ENCODE results near the gene RELL1.
"Not testable (repeated sequence)": the region's sequence is repeated elsewhere in the genome, so short reads cannot be mapped to it uniquely, and the experiment has no call there.

RELL1 gene

DNA sequence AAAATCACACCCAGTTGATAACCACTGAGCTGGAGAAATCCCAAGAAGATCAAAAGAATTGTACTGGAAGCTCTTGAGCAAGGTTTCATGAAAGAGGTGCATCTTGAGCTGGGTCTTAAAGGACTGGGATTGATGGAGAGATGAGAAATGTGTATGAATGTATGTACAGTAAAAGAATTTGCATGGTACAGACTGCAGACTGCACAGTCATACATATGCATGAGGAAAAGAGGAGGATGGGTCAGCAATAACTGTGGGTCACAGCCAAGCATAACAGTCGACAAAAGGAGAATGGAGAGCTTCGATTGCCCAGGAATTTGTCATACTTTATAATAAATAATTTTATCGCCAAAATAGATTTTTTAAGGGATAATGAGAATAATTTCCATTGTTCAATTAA, 4.8 kb upstream of the RELL1 start:
- no peak for DNase-seq

GRCh38 chr4:37689353-37690095, 3.3 kb upstream of the RELL1 start:
- DNase-seq = no peak

- no peak for DNase-seq
These were observed 1.5 kb upstream of the RELL1 start for GRCh38 chr4:37687681-37688080.

GRCh38 chr4:37687194-37687562, 1.0 kb upstream of the RELL1 start:
- no peak for DNase-seq

DNA sequence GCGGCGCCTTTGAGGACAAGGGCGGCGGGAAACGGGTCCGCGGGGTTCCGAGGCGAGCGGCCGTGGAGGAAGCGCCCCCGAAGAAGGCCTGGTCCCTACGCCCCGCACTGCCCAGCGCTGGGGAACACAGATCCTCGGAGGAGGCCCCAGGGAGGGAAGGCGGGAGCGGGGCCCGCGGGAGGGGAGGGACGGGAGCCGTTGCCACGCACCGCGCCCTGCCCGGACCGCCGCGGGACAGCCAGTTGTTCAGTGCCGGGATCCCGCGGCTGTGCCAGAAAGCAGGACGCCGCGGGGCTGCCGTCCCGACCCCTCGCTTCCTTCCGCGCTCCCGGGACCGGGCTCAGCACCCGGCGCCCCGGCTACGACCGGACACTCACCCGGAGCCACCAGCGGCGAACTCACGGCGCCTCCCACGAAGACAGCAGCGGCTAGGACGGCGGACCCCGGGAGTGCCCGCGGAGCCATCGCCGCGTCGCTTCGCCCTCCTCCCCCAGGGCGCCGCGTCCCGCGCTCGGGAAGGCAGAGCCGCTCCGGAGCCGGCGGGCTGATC, 278 bp downstream of the RELL1 start:
- DNase-seq = no peak

DNA sequence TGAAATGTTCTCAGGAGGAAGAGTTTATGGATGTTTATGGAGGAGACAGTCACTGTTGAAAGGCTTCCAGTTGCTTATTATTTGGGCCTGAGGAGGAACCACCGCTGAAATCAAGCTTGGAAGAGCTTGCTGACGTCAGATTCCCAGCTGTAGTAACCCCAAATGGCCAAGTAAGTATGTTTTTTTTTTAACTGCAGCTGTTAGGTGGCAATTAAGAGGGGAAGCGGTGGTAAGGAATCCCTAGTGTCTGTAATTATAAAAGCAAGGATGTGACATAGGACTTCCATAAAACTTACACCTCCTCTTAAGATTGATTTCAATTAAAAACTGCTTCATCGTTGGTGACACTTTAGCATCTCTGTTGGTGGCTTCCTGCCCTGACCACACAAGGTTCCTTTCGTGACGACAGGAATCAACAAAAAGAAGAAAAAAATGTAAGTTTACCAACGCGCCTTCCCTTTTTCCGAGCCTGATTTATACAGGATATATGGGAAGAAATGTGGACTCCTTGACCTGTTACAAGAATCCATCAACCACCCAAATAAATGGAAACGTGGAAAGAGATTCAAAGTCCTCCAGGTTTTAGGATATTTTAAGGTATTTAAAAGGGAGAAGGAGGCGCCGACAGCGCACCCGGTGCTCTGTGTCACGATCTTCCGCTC, 884 bp downstream of the RELL1 start:
- no peak for DNase-seq

- DNase-seq = no peak
These were observed 2.0 kb downstream of the RELL1 start for GRCh38 chr4:37684154-37684553.

DNA sequence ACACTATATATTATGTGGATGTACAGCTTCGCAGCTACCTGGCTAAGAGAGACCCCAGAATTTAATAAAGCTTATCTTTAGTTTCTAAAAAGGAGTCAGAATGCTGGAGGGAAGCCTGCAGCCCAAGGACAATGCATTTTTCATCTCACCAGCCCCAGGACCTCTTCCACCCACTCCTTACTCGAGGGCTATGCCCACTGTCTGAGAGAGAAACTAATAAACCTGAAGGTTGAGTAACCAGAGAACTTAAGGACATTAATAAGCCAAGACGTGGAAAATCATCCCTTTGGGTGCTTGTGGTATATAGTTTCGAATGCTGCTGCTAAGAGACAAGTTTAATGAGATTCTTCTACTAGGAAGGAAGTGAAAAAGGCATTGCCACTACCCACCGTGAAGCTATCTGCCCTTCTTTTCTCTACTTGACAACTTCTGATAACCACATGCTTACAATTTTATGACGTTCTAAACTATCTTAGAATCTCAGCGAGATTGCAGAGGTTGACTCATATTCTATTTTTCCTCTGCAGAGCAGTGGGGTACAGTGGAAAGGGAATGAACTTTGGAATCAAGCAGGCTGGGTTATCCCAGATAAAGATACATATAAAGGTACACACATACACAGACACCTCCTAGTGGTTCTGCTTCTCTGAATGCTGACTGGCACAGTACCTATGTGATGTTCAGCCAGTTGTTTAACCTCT, 3.3 kb downstream of the RELL1 start:
- no peak for DNase-seq

DNA sequence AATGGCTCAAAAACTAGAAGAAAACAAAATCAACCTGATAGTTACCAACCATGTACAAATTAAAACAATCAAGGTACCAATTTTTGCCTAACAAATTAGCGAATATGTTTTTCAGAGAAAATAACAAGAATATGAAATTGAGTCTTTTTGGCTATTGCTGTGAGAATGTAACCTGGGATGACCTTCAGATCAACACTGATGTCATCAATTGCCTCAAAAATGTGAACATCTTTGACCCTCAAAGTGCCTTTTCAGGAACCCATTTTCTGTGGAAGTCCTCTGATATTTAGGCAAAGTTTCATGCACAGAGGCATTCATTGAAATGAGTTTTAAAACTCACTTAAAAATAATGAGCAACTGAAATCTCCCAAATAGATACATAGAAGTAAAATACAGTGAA, 6.1 kb downstream of the RELL1 start:
- no peak for DNase-seq

- DNase-seq = no peak
These were observed 6.9 kb downstream of the RELL1 start for GRCh38 chr4:37679301-37679700.

- DNase-seq = no peak
These were observed 7.6 kb downstream of the RELL1 start for GRCh38 chr4:37678624-37679023.

DNA sequence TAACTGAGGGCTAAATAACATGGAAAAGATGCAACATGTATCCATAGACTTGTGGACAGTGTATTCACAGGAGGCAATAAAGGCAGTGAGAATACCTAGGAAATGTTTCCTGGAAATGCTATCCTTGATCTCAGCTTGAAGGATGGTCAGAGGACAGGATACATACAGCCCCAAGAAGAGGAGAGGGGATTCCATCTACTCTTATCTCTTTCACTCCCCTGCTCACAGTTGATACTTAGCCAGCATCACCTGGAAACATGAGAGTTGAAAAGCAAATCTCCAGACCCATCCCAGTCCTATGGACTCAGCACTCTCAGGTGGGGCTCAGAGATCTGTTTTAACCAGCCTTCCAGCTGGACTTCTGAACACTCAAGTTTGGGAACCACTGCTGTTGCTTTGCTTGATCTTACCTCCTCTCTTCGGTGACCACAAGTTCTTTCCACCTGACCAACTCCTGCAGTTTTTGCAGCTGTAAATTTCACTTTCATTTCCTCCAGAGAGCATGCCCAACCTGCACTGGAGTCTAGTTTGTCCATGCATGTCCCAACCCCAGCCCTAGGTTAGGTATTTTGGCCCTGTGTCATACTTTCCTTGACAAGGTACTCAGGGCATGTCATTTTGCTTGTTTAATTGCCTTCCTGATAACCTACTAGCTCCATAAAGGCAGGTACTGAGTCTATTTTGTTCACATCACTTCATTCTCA, 10.4 kb downstream of the RELL1 start:
- DNase-seq = no peak

- no peak for DNase-seq
These were observed 11.7 kb downstream of the RELL1 start for GRCh38 chr4:37674439-37674838.

- DNase-seq = no peak
These were observed 12.5 kb downstream of the RELL1 start for GRCh38 chr4:37673538-37674192.

DNA sequence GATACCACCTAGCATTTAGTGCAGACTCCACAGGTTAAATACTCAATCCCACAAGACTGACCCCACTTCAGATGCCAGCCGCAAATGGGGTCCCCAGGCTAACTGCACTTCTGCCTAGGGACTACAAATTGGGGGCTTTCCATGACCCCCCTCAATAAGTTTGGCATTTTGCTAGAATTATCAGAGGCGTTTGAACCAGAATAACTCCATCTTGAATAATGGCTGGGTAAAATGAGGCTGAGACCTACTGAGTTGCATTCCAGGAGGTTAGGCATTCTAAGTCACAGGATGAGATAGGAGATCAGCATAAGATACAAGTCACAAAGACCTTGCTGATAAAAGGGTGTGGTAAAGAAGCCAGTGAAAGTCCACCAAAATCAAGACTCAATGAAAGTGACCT, 15.1 kb downstream of the RELL1 start:
- no peak for DNase-seq

- DNase-seq = no peak
These were observed 15.9 kb downstream of the RELL1 start for GRCh38 chr4:37670249-37670648.

GRCh38 chr4:37669124-37669523, 17.1 kb downstream of the RELL1 start:
- not testable (repeated sequence) for DNase-seq

GRCh38 chr4:37667197-37668100, 18.7 kb downstream of the RELL1 start:
- no peak for DNase-seq

- no peak for DNase-seq
These were observed 19.5 kb downstream of the RELL1 start for GRCh38 chr4:37666625-37667071.

GRCh38 chr4:37665333-37666320, 20.5 kb downstream of the RELL1 start:
- no peak for DNase-seq

Data from SHP77 treated with DMSO at 0.1 percent for 48 hours (cell line).